ENCODE data around the gene VPS54. TPM values are rescaled to one million over a fixed set of nuclear protein-coding genes. Genes with fewer than 3 reads are reported as not detected.
A peak's percentile ranks its signal among the peaks of the same experiment; 100 is the strongest.

VPS54 gene
- total and polyA plus RNA-seq, 9 donors = 22.3 to 28.0 (median 26.7) TPM

DNA sequence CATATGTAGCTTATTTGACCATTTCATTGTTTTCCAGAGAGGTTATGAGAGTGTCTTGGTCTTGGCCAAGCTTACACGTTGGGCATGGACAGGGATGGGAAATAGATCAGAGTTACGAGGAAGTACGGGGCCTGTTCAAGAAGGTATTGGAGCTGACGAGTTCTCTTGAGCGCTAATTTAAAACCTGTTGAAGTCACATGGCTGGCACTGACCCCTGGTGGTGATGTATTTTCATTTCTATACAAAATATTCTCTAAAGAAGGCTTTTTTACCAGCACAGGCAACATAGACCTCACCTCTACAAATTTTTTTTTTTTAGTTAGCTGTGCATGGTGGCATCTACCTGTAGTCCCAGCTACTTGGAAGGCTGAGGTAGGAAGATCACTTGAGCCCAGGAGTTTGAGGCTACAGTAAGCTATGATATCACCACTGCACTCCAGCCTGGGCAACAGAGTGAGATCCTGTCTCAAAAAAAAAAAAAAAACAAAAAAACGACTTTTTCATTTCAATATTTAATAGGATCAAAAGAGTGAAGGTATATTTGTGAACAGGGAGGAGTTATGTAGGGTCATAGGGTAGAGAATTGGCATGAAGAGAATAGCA lies 157.9 kb downstream of the VPS54 start:
- H3K27me3 ChIP-seq (ENCODE audit: control insufficient read depth, insufficient read depth, low read length) = no peaks in the 10 kb centered on the region
- DNase-seq = peak; percentile 83
- 0% methylated on average over 1 of the region's 6 CpGs for WGBS (ENCODE audit: insufficient coverage)

DNA sequence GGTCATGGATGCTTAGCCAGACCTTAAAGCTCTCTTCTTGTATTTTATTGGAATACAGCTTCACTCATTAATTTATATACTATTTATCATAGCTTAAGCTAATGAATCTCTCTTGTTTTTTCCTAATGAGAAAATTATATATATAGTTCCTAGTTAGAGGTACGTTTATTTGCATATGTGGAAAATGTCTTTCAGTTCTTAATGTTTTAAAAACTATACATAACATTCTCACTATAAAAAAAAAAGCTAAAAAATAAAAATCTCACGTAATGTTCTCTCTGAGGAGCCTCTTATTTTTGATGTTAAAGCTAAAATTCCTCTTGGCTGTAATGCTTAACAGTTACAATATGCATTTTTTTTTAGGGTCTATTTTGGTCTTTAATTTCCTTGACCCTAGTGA lies 160.9 kb downstream of the VPS54 start:
- DNase-seq = no peak
- Histone ChIP-seq H3K4me3 (ENCODE audit: low read length) (no peak overlapping the region), H3K27ac (ENCODE audit: low read length) (no peak overlapping the region), H3K9me3 (replicated peaks; ENCODE audit: control insufficient read depth, low read depth, low read length) (no peaks in the 10 kb centered on the region), H3K36me3 (ENCODE audit: control insufficient read depth, insufficient read depth, low read length) (peaks cover 34% of the 10 kb centered on the region), H3K27me3 (ENCODE audit: control insufficient read depth, insufficient read depth, low read length) (no peaks in the 10 kb centered on the region), H3K4me1 (ENCODE audit: control insufficient read depth, insufficient read depth, low read length) (peaks cover 2% of the 10 kb centered on the region)
- no CpG with 5 or more reads among the region's 2 CpGs for WGBS (ENCODE audit: insufficient coverage)

More for the DNA sequence above, 157.9 kb downstream of the VPS54 start:
- no peak overlapping the region for H3K27ac ChIP-seq (ENCODE audit: low read length)
- peaks cover 36% of the 10 kb centered on the region for H3K36me3 ChIP-seq (ENCODE audit: control insufficient read depth, insufficient read depth, low read length)
- no peaks in the 10 kb centered on the region for H3K9me3 ChIP-seq (replicated peaks; ENCODE audit: control insufficient read depth, low read depth, low read length)
- H3K4me1 ChIP-seq (ENCODE audit: control insufficient read depth, insufficient read depth, low read length) = no peaks in the 10 kb centered on the region
- no peak overlapping the region for H3K4me3 ChIP-seq (ENCODE audit: low read length)

DNA sequence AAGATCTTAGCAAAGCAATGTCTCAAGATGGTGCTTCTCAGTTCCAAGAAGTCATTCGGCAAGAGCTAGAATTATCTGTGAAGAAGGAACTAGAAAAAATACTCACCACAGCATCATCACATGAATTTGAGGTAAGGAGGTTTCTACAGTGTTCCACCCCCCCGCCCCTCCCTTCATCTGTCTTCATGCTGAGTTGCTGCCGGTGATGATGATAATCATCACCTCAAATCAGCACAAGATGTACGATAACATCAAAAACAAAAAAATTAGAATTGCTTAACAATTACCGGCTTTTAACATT lies 163.0 kb downstream of the VPS54 start:
- no peaks in the 10 kb centered on the region for H3K9me3 ChIP-seq (replicated peaks; ENCODE audit: control insufficient read depth, low read depth, low read length)
- H3K27me3 ChIP-seq (ENCODE audit: control insufficient read depth, insufficient read depth, low read length) = no peaks in the 10 kb centered on the region
- peaks cover 2% of the 10 kb centered on the region for H3K4me1 ChIP-seq (ENCODE audit: control insufficient read depth, insufficient read depth, low read length)
- H3K36me3 ChIP-seq (ENCODE audit: control insufficient read depth, insufficient read depth, low read length) = peaks cover 29% of the 10 kb centered on the region
- 76% methylated on average over 3 of the region's 5 CpGs for WGBS (ENCODE audit: insufficient coverage)
- H3K27ac ChIP-seq (ENCODE audit: low read length) = no peak overlapping the region
- DNase-seq = no peak
- no peak overlapping the region for H3K4me3 ChIP-seq (ENCODE audit: low read length)

DNA sequence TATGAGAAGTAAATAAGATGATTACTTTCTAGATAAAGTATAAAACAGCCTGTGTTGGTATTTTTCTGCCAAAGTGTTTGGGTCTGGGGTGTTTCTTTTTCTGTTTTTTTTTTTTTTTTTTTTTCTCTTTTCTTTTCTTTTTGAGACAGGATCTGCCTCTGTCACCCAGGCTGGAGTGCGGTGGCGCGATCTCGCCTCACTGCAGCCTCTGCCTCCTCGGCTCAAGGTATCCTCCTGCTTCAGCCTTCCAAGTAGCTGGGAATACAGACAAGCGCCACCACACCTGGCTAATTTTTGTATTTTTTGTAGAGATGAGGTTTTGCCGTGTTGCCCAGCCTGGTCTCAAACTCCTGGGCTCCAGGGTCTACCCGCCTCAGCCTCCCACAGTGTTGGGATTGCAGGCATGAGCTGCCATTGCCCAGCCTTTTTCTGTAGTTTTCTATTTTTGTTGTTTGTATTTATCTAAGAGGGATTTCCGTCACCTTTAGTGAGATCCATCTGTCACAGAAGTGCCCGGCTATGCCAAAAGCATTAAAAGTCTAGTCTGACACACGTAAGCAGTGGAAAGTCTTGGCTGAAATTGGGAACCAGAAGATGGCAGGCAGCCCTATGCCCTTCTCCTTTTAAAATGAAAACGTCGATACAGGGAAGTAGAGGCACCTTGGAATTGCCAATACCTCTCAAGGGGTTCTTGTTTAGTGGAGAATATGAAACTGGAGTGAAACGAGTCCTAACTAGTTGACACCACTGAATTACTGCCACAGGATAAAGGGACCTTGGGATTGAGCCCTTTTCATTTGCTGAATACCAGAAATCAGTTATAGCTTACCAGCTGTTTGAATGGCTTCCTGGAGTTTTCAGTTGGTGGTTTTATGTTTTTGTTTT lies 163.6 kb downstream of the VPS54 start:
- Histone ChIP-seq H3K27me3 (ENCODE audit: control insufficient read depth, insufficient read depth, low read length) (no peaks in the 10 kb centered on the region), H3K27ac (ENCODE audit: low read length) (no peak overlapping the region), H3K4me1 (ENCODE audit: control insufficient read depth, insufficient read depth, low read length) (peaks cover 2% of the 10 kb centered on the region), H3K9me3 (replicated peaks; ENCODE audit: control insufficient read depth, low read depth, low read length) (no peaks in the 10 kb centered on the region), H3K36me3 (ENCODE audit: control insufficient read depth, insufficient read depth, low read length) (peaks cover 29% of the 10 kb centered on the region), H3K4me3 (ENCODE audit: low read length) (no peak overlapping the region)
- WGBS (ENCODE audit: insufficient coverage) = 97% methylated on average over 8 of the region's 14 CpGs
- DNase-seq = no peak

DNA sequence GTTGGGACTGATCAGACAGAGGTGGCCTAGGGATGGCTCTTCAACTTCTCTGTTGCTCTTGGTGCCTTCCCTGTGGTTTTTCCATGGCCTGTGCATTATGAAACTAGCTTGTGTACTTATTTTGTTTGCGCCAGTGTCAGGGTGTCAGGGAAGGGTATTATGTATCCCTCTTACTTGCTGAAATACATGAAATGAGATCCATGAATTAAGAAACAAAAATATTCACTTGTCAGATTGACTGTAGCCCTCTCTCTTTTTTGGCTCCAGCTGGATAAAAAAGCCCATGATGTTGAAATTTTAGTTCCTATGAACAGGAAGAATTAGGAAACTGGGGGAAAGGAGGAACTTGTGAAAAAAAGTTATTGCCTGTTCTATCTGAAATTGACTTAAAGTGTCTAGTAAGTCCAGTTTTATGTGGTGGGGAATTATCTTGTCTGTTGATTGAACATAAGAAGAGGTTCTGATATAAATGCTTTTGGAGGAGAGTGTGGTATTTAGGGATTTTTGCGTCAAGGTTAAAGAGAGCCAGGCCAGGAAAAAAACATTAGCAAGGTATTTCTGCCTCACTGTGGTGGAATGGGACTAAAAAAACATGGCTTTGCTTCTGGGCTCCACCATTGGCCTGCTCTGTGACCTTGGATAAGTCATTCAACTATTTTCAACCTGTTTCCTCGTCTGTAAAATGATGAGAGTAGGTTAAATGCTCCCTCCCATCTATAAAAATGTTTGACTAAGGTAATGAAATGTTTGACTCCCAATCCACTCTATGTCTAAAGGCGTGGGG lies 165.5 kb downstream of the VPS54 start:
- H3K4me3 ChIP-seq (ENCODE audit: low read length) = no peak overlapping the region
- WGBS (ENCODE audit: insufficient coverage) = 80% methylated on average over 1 of the region's 4 CpGs

DNA sequence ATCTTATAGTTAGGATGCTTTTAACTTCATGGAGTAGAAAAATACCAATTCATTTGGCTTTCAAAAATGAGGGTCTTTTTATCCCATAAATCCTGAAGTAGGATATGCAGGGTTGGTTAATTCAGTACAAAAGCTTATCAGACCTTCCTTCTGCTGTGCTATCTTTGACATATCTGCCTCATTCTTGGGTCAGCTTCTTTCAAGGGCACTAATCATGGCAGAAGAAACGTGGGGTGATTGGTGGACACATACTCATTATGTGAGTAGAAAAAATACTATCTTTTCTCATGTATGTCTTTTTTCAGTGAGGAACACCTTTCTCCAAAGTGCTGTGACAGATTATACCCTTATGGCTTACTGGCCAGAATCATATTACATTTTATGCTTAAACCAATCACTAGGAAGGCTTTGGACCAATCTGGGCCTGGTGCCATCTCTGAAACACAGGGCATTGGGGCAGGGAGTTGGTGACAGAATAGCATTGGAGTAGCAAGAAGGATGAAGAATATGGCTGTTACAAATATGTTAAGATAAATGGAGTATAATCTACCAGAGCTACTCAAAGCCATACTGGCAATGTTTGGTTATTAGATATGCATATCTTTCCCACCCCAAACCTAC lies 167.4 kb downstream of the VPS54 start:
- Histone ChIP-seq H3K4me3 (ENCODE audit: low read length) (no peak overlapping the region), H3K9me3 (replicated peaks; ENCODE audit: control insufficient read depth, low read depth, low read length) (no peaks in the 10 kb centered on the region), H3K4me1 (ENCODE audit: control insufficient read depth, insufficient read depth, low read length) (peaks cover 4% of the 10 kb centered on the region), H3K27me3 (ENCODE audit: control insufficient read depth, insufficient read depth, low read length) (no peaks in the 10 kb centered on the region), H3K27ac (ENCODE audit: low read length) (no peak overlapping the region), H3K36me3 (ENCODE audit: control insufficient read depth, insufficient read depth, low read length) (peaks cover 7% of the 10 kb centered on the region)
- no peak for DNase-seq
- WGBS (ENCODE audit: insufficient coverage) = no CpG with 5 or more reads among the region's 1 CpG

More for the DNA sequence above, 165.5 kb downstream of the VPS54 start:
- H3K4me1 ChIP-seq (ENCODE audit: control insufficient read depth, insufficient read depth, low read length) = peaks cover 4% of the 10 kb centered on the region
- H3K9me3 ChIP-seq (replicated peaks; ENCODE audit: control insufficient read depth, low read depth, low read length) = no peaks in the 10 kb centered on the region
- H3K27ac ChIP-seq (ENCODE audit: low read length) = no peak overlapping the region
- H3K27me3 ChIP-seq (ENCODE audit: control insufficient read depth, insufficient read depth, low read length) = no peaks in the 10 kb centered on the region
- no peak for DNase-seq
- peaks cover 20% of the 10 kb centered on the region for H3K36me3 ChIP-seq (ENCODE audit: control insufficient read depth, insufficient read depth, low read length)

DNA sequence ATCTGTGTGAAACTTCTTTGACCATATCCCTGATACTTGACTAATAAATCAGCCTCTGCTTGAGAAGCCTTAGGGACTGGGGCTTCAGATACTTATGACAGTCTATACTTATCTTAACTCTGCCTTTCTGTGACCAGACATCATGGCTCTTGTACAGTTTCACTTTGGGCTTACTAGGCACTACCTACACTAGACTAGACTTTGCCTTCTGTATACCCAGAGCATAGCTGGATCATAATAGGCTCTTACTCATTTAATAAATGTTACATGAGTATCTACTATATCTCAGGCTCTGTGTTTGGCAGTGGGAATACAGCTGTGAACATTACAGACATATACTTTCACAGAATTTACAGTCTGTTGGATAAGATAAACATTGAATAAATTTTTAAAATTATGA lies 168.6 kb downstream of the VPS54 start:
- no peaks in the 10 kb centered on the region for H3K9me3 ChIP-seq (replicated peaks; ENCODE audit: control insufficient read depth, low read depth, low read length)
- H3K27me3 ChIP-seq (ENCODE audit: control insufficient read depth, insufficient read depth, low read length) = no peaks in the 10 kb centered on the region
- H3K4me3 ChIP-seq (ENCODE audit: low read length) = no peak overlapping the region
- peaks cover under 1% of the 10 kb centered on the region for H3K36me3 ChIP-seq (ENCODE audit: control insufficient read depth, insufficient read depth, low read length)
- no peak overlapping the region for H3K27ac ChIP-seq (ENCODE audit: low read length)
- peaks cover 5% of the 10 kb centered on the region for H3K4me1 ChIP-seq (ENCODE audit: control insufficient read depth, insufficient read depth, low read length)
- no peak for DNase-seq

DNA sequence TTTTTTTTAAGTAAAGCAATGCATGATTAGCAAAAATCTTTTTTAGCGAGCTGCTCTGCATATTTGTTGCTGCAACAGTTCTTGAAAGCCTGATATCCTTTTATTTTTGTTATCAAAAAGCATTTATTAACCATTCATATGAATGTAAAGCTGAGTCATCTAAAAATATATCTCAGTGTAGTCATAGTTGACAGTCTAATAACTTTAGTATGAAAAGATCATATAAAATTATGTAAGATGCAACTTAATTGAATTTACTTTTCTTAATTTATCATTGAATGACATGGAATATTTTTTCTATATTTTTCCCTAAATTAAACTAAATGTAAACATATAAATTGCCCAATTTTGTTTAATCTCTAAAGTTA lies 169.0 kb downstream of the VPS54 start:
- Histone ChIP-seq H3K27ac (ENCODE audit: low read length) (no peak overlapping the region), H3K27me3 (ENCODE audit: control insufficient read depth, insufficient read depth, low read length) (no peaks in the 10 kb centered on the region), H3K9me3 (replicated peaks; ENCODE audit: control insufficient read depth, low read depth, low read length) (no peaks in the 10 kb centered on the region), H3K4me1 (ENCODE audit: control insufficient read depth, insufficient read depth, low read length) (peaks cover 4% of the 10 kb centered on the region), H3K36me3 (ENCODE audit: control insufficient read depth, insufficient read depth, low read length) (no peaks in the 10 kb centered on the region), H3K4me3 (ENCODE audit: low read length) (no peak overlapping the region)
- WGBS (ENCODE audit: insufficient coverage) = no CpG with 5 or more reads among the region's 1 CpG
- DNase-seq = no peak

DNA sequence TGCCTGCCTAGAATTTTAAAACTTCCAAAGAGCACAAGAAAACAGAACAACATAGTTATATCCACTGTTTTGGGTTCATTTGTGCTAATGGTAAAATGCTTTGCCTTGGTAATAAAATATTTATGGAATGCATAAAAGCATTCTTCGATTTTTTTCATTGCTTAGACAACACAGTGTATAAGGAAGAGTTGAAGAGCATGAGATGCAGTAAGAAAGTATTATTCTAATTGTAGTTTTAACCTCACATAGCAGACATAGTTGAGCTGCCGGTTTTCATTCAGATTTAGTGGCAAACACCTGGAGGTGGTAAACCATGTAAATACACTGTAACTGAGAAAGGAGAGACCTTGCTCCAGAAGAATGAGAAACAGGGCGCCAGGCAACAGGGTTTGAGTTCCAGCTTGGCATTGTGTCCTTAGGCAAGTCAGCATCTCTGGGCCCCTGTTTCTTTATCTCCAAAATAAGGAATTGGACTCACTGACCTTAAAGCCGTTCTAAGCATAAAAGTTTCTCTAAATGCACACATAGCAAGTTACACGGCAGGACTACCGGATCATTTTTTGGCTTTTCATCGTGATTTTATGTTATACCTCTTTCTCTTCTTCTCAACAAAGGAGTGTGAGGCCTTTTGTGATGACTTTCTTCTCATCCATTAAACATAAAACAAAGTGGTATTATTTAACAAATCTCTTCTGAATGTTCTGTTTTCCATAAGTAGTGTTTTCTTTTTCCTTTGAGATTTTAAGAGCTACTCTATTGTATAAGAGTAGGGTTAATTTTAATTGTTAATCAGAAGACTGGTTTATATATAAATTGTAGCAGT lies 169.6 kb downstream of the VPS54 start:
- WGBS (ENCODE audit: insufficient coverage) = 67% methylated on average over 1 of the region's 7 CpGs
- Histone ChIP-seq H3K27me3 (ENCODE audit: control insufficient read depth, insufficient read depth, low read length) (no peaks in the 10 kb centered on the region), H3K9me3 (replicated peaks; ENCODE audit: control insufficient read depth, low read depth, low read length) (no peaks in the 10 kb centered on the region), H3K36me3 (ENCODE audit: control insufficient read depth, insufficient read depth, low read length) (no peaks in the 10 kb centered on the region), H3K4me3 (ENCODE audit: low read length) (no peak overlapping the region), H3K4me1 (ENCODE audit: control insufficient read depth, insufficient read depth, low read length) (peaks cover 4% of the 10 kb centered on the region), H3K27ac (ENCODE audit: low read length) (peak overlapping the region; percentile 3)
- no peak for DNase-seq

All from muscle of leg (tissue), 11 donors.